Nephron (organoid): ENCODE results near the gene VASN.

Experiments used
- H3K27ac Mint-ChIP-seq, 3 experiments: 2 replicates each; pipeline ENCODE4 v1.8.0; 2020; ENCODE audit warnings: mixed read lengths in 3 of 3, mild to moderate bottlenecking in 2 of 3, moderate library complexity in 1 of 3
- H3K27me3 Mint-ChIP-seq: 2 replicates; pipeline ENCODE4 v1.8.0; 2021; ENCODE audit warnings: low read depth, mild to moderate bottlenecking, moderate library complexity, mixed read lengths
- H3K36me3 Mint-ChIP-seq: 2 replicates; pipeline ENCODE4 v1.8.0; 2020; ENCODE audit warnings: low read depth, mixed read lengths
- H3K4me1 Mint-ChIP-seq: 2 replicates; pipeline ENCODE4 v1.8.0; 2020; ENCODE audit warnings: mixed read lengths
- H3K4me3 Mint-ChIP-seq, 3 experiments: 2 replicates each; pipeline ENCODE4 v1.8.0; 2020; ENCODE audit warnings: mild to moderate bottlenecking in 3 of 3, mixed read lengths in 3 of 3, moderate library complexity in 2 of 3
- H3K9me3 Mint-ChIP-seq: 2 replicates; pipeline ENCODE4 v1.8.0; 2020; ENCODE audit warnings: mixed read lengths
- CTCF ChIP-seq, 3 experiments: fragments of 200-600 bp; sonication (generic); IDR thresholded peaks; one replicate each; pipeline ENCODE4 v1.5.0; 2021; ENCODE audit warnings: antibody characterized with exemption in 3 of 3; ENCODE audit not compliant: unreplicated experiment in 3 of 3

The VASN gene

DNA sequence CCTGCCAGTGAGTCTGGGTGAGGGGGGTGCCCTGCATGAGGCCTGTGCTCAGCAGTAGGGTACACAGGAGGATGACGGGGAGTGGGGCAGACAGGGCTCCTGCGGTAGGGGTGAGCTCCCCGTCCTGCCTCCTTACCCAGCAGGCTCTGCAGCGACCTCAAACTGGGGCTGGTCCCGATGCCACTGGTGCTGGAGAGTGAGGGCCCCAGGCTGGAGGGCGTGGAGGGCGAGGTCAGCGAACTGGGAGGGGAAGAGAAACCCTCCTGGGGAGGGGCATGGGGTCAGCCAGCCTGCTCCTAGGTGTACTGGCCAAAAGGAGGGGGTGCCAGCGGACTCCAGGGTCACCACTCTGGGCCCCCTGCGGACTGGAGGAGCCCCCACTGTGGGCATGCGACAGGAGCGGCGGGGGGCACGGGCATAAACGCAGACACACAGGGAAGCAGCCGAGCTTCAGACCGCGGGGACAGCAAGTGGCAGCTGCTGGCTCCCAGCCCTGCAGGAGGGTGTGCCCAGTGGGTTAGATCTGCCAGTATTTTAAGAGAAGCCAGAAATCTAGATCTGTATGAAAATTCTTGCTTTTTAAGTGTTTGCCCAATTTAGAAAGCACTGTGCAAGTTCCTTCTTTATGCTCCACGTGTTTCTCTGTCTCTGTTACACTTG, 9.0 kb upstream of the VASN start:
- Mint-ChIP-seq H3K4me1 (no peaks in the 10 kb centered on the region), H3K36me3 (peaks cover 3% of the 10 kb centered on the region), H3K9me3 (no peaks in the 10 kb centered on the region), H3K27me3 (peaks cover 4% of the 10 kb centered on the region), H3K4me3 (no peak overlapping the region), H3K27ac (no peak overlapping the region)
- no peak for TF ChIP-seq CTCF (IDR thresholded peaks at IDR 0.05; ENCODE audit: unreplicated experiment in 3 of 3)

DNA sequence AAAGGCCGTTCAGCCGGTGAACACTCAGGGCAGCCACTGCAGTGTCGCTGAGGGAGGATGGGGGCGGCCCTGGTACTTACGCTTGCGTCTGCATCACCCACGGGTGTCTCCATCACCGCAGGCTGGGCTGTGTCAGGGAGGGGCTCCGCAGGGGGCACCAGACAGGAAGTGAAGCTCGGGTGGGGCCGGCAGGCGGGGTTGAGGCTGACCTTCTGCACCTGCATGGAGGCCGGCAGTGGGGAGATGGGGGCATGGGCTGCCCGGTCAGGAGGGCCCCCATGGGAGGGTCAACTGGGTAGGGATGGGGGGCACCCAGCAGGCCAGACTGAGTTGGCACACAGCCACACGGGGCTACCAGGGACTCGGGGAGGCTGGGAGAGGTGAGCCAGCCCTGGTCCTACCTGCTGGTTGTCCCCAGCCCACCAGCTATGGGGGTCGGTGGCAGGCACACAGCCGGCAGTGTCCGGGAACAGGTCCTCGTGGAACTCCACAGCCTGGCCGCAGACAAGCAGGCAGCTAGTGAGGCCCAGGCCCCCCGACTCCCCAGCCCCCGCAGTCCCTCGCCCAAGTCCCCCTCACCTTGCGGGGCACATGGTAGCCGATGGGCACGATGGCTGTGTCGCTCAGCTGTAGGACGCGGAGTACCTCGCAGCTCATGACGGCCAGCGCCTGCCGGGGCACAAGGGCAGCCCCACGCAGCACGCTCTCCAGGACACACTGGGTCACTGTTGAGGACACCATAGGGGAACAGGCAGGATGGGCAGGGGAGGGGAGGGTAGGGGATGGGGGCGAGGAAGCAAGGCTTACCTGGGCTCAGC, 7.2 kb upstream of the VASN start:
- Mint-ChIP-seq H3K27ac (no peak overlapping the region), H3K9me3 (no peaks in the 10 kb centered on the region), H3K36me3 (no peaks in the 10 kb centered on the region), H3K4me1 (no peaks in the 10 kb centered on the region), H3K27me3 (peaks cover 4% of the 10 kb centered on the region), H3K4me3 (no peak overlapping the region)
- no peak for TF ChIP-seq CTCF (IDR thresholded peaks at IDR 0.05; ENCODE audit: unreplicated experiment in 3 of 3)

- Mint-ChIP-seq H3K36me3 (no peaks in the 10 kb centered on the region), H3K4me1 (peaks cover 1% of the 10 kb centered on the region), H3K27me3 (peaks cover 4% of the 10 kb centered on the region), H3K9me3 (no peaks in the 10 kb centered on the region), H3K4me3 (no peak overlapping the region), H3K27ac (no peak overlapping the region)
- no peak for TF ChIP-seq CTCF (IDR thresholded peaks at IDR 0.05; ENCODE audit: unreplicated experiment in 3 of 3)
Observed at GRCh38 chr16:4365014-4365406, 6.6 kb upstream of the VASN start.

DNA sequence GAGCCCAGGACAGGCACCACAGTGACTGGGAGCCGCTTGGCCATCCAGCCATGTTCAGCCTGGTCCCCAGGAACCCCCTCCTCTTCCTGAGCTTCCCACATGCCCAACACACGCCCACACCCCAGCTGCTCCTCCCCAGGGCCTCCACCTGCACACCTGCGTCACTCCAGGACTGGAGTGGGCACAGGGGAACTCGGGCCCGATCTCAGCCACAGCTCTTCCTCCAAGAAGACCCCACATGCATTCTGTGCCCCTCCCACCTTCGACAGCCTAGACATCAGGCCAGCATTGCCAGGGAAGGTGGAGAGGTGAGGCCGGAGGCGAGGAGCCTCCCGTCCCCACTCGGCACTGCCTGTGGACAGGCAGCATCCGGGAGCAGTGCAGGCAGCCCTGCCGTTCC, 6.0 kb upstream of the VASN start:
- H3K4me1 Mint-ChIP-seq: peaks cover 6% of the 10 kb centered on the region
- peaks cover 4% of the 10 kb centered on the region for H3K27me3 Mint-ChIP-seq
- H3K27ac Mint-ChIP-seq: no peak overlapping the region
- no peaks in the 10 kb centered on the region for H3K9me3 Mint-ChIP-seq
- H3K36me3 Mint-ChIP-seq: no peaks in the 10 kb centered on the region
- no peak overlapping the region for H3K4me3 Mint-ChIP-seq
- TF ChIP-seq CTCF (IDR thresholded peaks at IDR 0.05; ENCODE audit: unreplicated experiment in 3 of 3): no peak

GRCh38 chr16:4366016-4366415, 5.6 kb upstream of the VASN start:
- peaks cover 4% of the 10 kb centered on the region for H3K27me3 Mint-ChIP-seq
- H3K27ac Mint-ChIP-seq: no peak overlapping the region
- TF ChIP-seq CTCF (IDR thresholded peaks at IDR 0.05; ENCODE audit: unreplicated experiment in 3 of 3): no peak
- no peaks in the 10 kb centered on the region for H3K9me3 Mint-ChIP-seq
- peaks cover 8% of the 10 kb centered on the region for H3K4me1 Mint-ChIP-seq
- H3K36me3 Mint-ChIP-seq: no peaks in the 10 kb centered on the region
- no peak overlapping the region for H3K4me3 Mint-ChIP-seq
